ENCODE results near the gene ANK2.
"Not testable (repeated sequence)": the region's sequence is repeated elsewhere in the genome, so short reads cannot be mapped to it uniquely, and the experiment has no call there.

ANK2 gene

GRCh38 chr4:113148925-113149324 is 99.5 kb downstream of the ANK2 start:
- no peak for DNase-seq (ENCODE audit: low read depth in 2 of 2)

GRCh38 chr4:113153529-113154101 is 104.2 kb downstream of the ANK2 start:
- DNase-seq (ENCODE audit: low read depth in 2 of 2): no peak

- no peak for DNase-seq (ENCODE audit: low read depth in 2 of 2)
Observed at GRCh38 chr4:113154281-113154680, 104.8 kb downstream of the ANK2 start.

- DNase-seq (ENCODE audit: low read depth in 2 of 2): no peak
Observed at GRCh38 chr4:113157086-113157857, 107.8 kb downstream of the ANK2 start.

- DNase-seq (ENCODE audit: low read depth in 2 of 2): no peak
Observed at GRCh38 chr4:113159942-113160545, 110.6 kb downstream of the ANK2 start.

- DNase-seq (ENCODE audit: low read depth in 2 of 2): no peak
Observed at GRCh38 chr4:113160548-113160947, 111.1 kb downstream of the ANK2 start.

- DNase-seq (ENCODE audit: low read depth in 2 of 2): no peak
Observed at GRCh38 chr4:113162089-113162488, 112.6 kb downstream of the ANK2 start.

GRCh38 chr4:113169368-113169767 is 119.9 kb downstream of the ANK2 start:
- no peak for DNase-seq (ENCODE audit: low read depth in 2 of 2)

GRCh38 chr4:113170115-113170804 is 120.8 kb downstream of the ANK2 start:
- DNase-seq (ENCODE audit: low read depth in 2 of 2): no peak

- DNase-seq (ENCODE audit: low read depth in 2 of 2): no peak
Observed at GRCh38 chr4:113170805-113171468, 121.5 kb downstream of the ANK2 start.

GRCh38 chr4:113173126-113173792 is 123.8 kb downstream of the ANK2 start:
- DNase-seq (ENCODE audit: low read depth in 2 of 2): no peak

GRCh38 chr4:113173793-113174264 is 124.4 kb downstream of the ANK2 start:
- DNase-seq (ENCODE audit: low read depth in 2 of 2): no peak

- DNase-seq (ENCODE audit: low read depth in 2 of 2): no peak
Observed at GRCh38 chr4:113179091-113179490, 129.6 kb downstream of the ANK2 start.

- no peak for DNase-seq (ENCODE audit: low read depth in 2 of 2)
Observed at GRCh38 chr4:113179996-113180395, 130.5 kb downstream of the ANK2 start.

GRCh38 chr4:113181289-113182007 is 132.0 kb downstream of the ANK2 start:
- no peak for DNase-seq (ENCODE audit: low read depth in 2 of 2)

GRCh38 chr4:113183032-113183605 is 133.7 kb downstream of the ANK2 start:
- no peak for DNase-seq (ENCODE audit: low read depth in 2 of 2)

GRCh38 chr4:113186220-113186619 is 136.8 kb downstream of the ANK2 start:
- DNase-seq (ENCODE audit: low read depth in 2 of 2): not testable (repeated sequence)

GRCh38 chr4:113186913-113187312 is 137.5 kb downstream of the ANK2 start:
- no peak for DNase-seq (ENCODE audit: low read depth in 2 of 2)

GRCh38 chr4:113187358-113187757 is 137.9 kb downstream of the ANK2 start:
- no peak for DNase-seq (ENCODE audit: low read depth in 2 of 2)

- no peak for DNase-seq (ENCODE audit: low read depth in 2 of 2)
Observed at GRCh38 chr4:113189546-113189945, 140.1 kb downstream of the ANK2 start.
